ENCODE measurements around the gene ABCC4. TPM values are rescaled to one million over a fixed set of nuclear protein-coding genes. Genes with fewer than 3 reads are reported as not detected.

The ABCC4 gene
- total RNA-seq, 1 experiment from 2014 or later: 17.0 TPM

GRCh38 chr13:95122063-95122462 is 179.2 kb downstream of the ABCC4 start:
- Histone ChIP-seq H3K4me1 (replicated peaks; ENCODE audit: insufficient read depth) (no peaks in the 10 kb centered on the region), H3K4me2 (no peak overlapping the region), H3K4me3 (no peak overlapping the region), H3K9me3 (ENCODE audit: insufficient read depth, low read depth) (no peaks in the 10 kb centered on the region), H3K9me2 (ENCODE audit: insufficient read depth) (no peaks in the 10 kb centered on the region), H3K27ac (no peak overlapping the region), H2AFZ (no peak overlapping the region), H3F3A (ENCODE audit: insufficient read depth, low read depth) (no peaks in the 10 kb centered on the region), H3K79me2 (ENCODE audit: low read depth) (no peaks in the 10 kb centered on the region), H4K20me1 (ENCODE audit: insufficient read depth) (no peaks in the 10 kb centered on the region), H3K27me3 (ENCODE audit: insufficient read depth, low read depth) (no peaks in the 10 kb centered on the region), H3K36me3 (ENCODE audit: low read depth) (no peaks in the 10 kb centered on the region)
- BruUV-seq (replicated peaks): no TSS peak
- CTCF ChIA-PET: no interaction called here
- TF ChIP-seq CTCF (conservative IDR thresholded peaks at IDR 0.05) (no peak), EZH2 (IDR thresholded peaks at IDR 0.05; ENCODE audit: low read depth) (no peak)
- intact Hi-C loops (cut with micrococcal nuclease; ENCODE audit: unreplicated experiment): no loop called here
- POLR2A ChIA-PET (ENCODE audit: unreplicated experiment): no interaction called here
- DNase-seq: no peak

- Histone ChIP-seq H3K9me3 (ENCODE audit: insufficient read depth, low read depth) (no peaks in the 10 kb centered on the region), H3K4me1 (replicated peaks; ENCODE audit: insufficient read depth) (no peaks in the 10 kb centered on the region), H3F3A (ENCODE audit: insufficient read depth, low read depth) (no peaks in the 10 kb centered on the region), H2AFZ (no peak overlapping the region), H3K4me2 (no peak overlapping the region), H3K27me3 (ENCODE audit: insufficient read depth, low read depth) (no peaks in the 10 kb centered on the region), H3K4me3 (no peak overlapping the region), H4K20me1 (ENCODE audit: insufficient read depth) (no peaks in the 10 kb centered on the region), H3K79me2 (ENCODE audit: low read depth) (no peaks in the 10 kb centered on the region), H3K27ac (no peak overlapping the region), H3K9me2 (ENCODE audit: insufficient read depth) (no peaks in the 10 kb centered on the region), H3K36me3 (ENCODE audit: low read depth) (no peaks in the 10 kb centered on the region)
- no peak for TF ChIP-seq CTCF (conservative IDR thresholded peaks at IDR 0.05)
- intact Hi-C loops (cut with micrococcal nuclease; ENCODE audit: unreplicated experiment): no loop called here
- DNase-seq: no peak
- POLR2A ChIA-PET (ENCODE audit: unreplicated experiment): interaction anchor here (0.7 kb wide), 1 partner anchor 54 kb away, joined by 3 read pairs; no protein-coding TSS in a partner anchor
- BruUV-seq (replicated peaks): no TSS peak
- CTCF ChIA-PET: no interaction called here
These were observed 179.7 kb downstream of the ABCC4 start for GRCh38 chr13:95121516-95121915.

- BruUV-seq (replicated peaks): no TSS peak
- H3K27me3 ChIP-seq (ENCODE audit: insufficient read depth, low read depth): no peaks in the 10 kb centered on the region
- H4K20me1 ChIP-seq (ENCODE audit: insufficient read depth): no peaks in the 10 kb centered on the region
- no peaks in the 10 kb centered on the region for H3K36me3 ChIP-seq (ENCODE audit: low read depth)
- H3K4me3 ChIP-seq: no peak overlapping the region
- no peak for TF ChIP-seq CTCF (conservative IDR thresholded peaks at IDR 0.05)
- no peak for TF ChIP-seq EZH2 (IDR thresholded peaks at IDR 0.05; ENCODE audit: low read depth)
- no peaks in the 10 kb centered on the region for H3K79me2 ChIP-seq (ENCODE audit: low read depth)
- no peak overlapping the region for H3K4me2 ChIP-seq
- no peak for DNase-seq
- H3K9me3 ChIP-seq (ENCODE audit: insufficient read depth, low read depth): no peaks in the 10 kb centered on the region
- no peak overlapping the region for H2AFZ ChIP-seq
- H3K4me1 ChIP-seq (replicated peaks; ENCODE audit: insufficient read depth): no peaks in the 10 kb centered on the region
- ChIA-PET CTCF (no interaction called here), POLR2A (ENCODE audit: unreplicated experiment) (interaction anchor here (0.7 kb wide), 1 partner anchor 53 kb away, joined by 3 read pairs; no protein-coding TSS in a partner anchor)
- intact Hi-C loops (cut with micrococcal nuclease; ENCODE audit: unreplicated experiment): no loop called here
- H3K27ac ChIP-seq: no peak overlapping the region
- no peaks in the 10 kb centered on the region for H3K9me2 ChIP-seq (ENCODE audit: insufficient read depth)
- no peaks in the 10 kb centered on the region for H3F3A ChIP-seq (ENCODE audit: insufficient read depth, low read depth)
These were observed 180.6 kb downstream of the ABCC4 start for GRCh38 chr13:95120650-95121049.

All from PC-9 (cell line).